ENCODE data around the gene POMT1.

The POMT1 gene

DNA sequence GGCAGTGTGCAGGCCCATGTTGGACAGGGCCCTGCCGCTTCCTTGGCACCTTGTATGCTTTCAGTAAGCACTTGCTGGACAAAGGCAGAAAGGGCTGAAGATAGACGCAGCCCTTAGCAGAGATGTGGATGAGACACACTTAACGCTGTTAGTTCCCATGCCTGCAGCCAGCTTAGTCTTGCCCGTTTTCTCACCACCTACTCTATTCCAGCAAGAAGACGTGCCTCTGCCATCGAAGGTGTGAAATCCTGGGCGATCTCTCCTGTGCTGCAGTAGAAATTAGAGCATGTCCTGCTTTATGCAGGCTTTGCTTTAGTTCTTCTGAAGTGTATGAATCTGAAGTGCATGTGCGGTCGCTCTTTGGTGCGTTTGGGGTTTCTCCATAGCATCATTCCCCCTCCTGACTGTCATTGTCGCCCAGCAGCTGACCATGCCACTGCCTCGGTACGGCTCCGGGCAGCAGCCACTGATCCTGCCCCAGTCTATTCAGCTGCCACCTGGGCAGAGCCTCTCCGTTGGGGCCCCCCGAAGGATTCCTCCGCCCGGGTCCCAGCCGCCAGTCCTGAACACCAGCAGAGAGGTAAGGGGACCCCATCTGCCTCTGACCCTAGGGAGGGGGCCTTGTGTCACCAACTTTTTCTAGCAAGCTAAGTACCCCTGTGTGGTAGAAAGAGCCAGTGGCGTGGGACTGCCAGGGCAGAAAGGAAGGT, 11.6 kb upstream of the POMT1 start:
- no peak for TF ChIP-seq EZH2phosphoT487 (conservative IDR thresholded peaks at IDR 0.05; ENCODE audit: low read length)
- TF ChIP-seq CTCF (IDR thresholded peaks at IDR 0.05; ENCODE audit: insufficient read depth, low read length, poor library complexity, severe bottlenecking), result no peak
- H3K9ac ChIP-seq (ENCODE audit: low read length), result no peak overlapping the region
- H2AFZ ChIP-seq (ENCODE audit: low read depth, low read length, severe bottlenecking), result no peak overlapping the region
- H3K36me3 ChIP-seq (ENCODE audit: low read length), result peaks cover 8% of the 10 kb centered on the region; the same call in 1 of the 2 replicates
- H3K9me3 ChIP-seq (ENCODE audit: insufficient read depth, low read length), result no peaks in the 10 kb centered on the region
- H3K4me2 ChIP-seq (ENCODE audit: low read depth, low read length, poor library complexity, severe bottlenecking), result no peak overlapping the region
- H3K9me2 ChIP-seq (replicated peaks; ENCODE audit: insufficient read depth, low read length), result no peaks in the 10 kb centered on the region
- no peak overlapping the region for H3K27ac ChIP-seq (ENCODE audit: low read depth, low read length)
- H3K79me2 ChIP-seq (ENCODE audit: insufficient read depth, low read length), result no peaks in the 10 kb centered on the region
- no peaks in the 10 kb centered on the region for H4K20me1 ChIP-seq (ENCODE audit: low read depth, low read length)
- H3K27me3 ChIP-seq (ENCODE audit: low read length), result no peaks in the 10 kb centered on the region
- no peak overlapping the region for H3K4me3 ChIP-seq (ENCODE audit: insufficient read depth, low read length, poor library complexity, severe bottlenecking)
- H3F3A ChIP-seq (ENCODE audit: insufficient read depth), result no peaks in the 10 kb centered on the region

DNA sequence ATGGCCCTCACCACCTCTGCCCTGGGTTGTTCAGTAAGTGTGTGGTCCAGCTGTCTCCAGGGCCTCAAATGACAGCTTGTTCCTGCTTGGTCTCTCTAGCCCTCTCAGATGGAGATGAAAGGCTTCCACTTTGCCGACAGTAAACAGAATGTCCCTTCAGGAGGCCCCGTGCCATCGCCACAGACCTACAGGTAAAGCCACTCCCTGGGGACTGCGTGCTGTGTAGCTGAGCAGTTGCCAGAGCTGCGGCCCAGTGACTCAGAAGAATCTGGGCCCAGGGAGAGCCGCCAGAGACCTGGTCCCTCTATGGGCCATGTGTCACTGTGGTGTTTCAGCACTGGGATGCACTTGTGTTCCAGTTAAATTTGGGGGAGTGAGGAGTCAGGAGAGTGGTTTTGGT, 10.6 kb upstream of the POMT1 start:
- Histone ChIP-seq H3K4me2 (ENCODE audit: low read depth, low read length, poor library complexity, severe bottlenecking) (no peak overlapping the region), H3K9ac (ENCODE audit: low read length) (no peak overlapping the region), H3F3A (ENCODE audit: insufficient read depth) (no peaks in the 10 kb centered on the region), H4K20me1 (ENCODE audit: low read depth, low read length) (no peaks in the 10 kb centered on the region), H3K9me2 (replicated peaks; ENCODE audit: insufficient read depth, low read length) (no peaks in the 10 kb centered on the region), H3K79me2 (ENCODE audit: insufficient read depth, low read length) (no peaks in the 10 kb centered on the region), H3K27ac (ENCODE audit: low read depth, low read length) (no peak overlapping the region), H3K27me3 (ENCODE audit: low read length) (no peaks in the 10 kb centered on the region), H3K36me3 (ENCODE audit: low read length) (peaks cover 5% of the 10 kb centered on the region; the same call in 1 of the 2 replicates), H2AFZ (ENCODE audit: low read depth, low read length, severe bottlenecking) (no peak overlapping the region), H3K9me3 (ENCODE audit: insufficient read depth, low read length) (no peaks in the 10 kb centered on the region), H3K4me3 (ENCODE audit: insufficient read depth, low read length, poor library complexity, severe bottlenecking) (no peak overlapping the region)
- TF ChIP-seq EZH2phosphoT487 (conservative IDR thresholded peaks at IDR 0.05; ENCODE audit: low read length) (no peak), CTCF (IDR thresholded peaks at IDR 0.05; ENCODE audit: insufficient read depth, low read length, poor library complexity, severe bottlenecking) (no peak)

DNA sequence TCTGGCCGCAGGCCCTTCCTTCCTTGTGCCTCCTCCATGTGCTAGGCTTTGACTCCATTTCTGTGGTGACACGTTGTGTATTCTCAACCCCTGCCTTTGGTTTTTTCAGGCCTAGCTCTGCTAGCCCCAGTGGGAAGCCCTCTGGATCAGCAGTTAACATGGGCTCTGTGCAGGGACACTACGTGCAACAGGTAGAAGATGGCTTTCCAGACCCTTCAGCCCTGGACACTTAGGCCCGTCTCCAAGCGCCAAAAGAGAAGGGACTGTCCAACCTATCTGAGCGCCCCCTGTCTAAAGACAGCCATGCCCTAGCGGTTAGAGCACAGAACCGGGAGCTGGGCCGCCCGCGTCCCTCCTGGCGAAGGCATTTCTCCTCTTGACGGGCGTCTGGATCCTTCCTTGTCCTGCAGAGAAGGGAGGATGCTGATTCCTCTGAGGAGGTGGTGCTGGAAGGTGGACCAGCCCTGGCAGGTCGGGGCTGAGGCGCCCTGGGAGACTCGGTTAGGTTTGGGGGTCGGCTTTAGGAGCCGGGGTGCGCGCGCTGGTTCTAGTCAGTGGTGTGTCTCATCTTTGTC, 8.3 kb upstream of the POMT1 start:
- TF ChIP-seq EZH2phosphoT487 (conservative IDR thresholded peaks at IDR 0.05; ENCODE audit: low read length) (no peak), CTCF (IDR thresholded peaks at IDR 0.05; ENCODE audit: insufficient read depth, low read length, poor library complexity, severe bottlenecking) (no peak)
- Histone ChIP-seq H3K27ac (ENCODE audit: low read depth, low read length) (no peak overlapping the region), H3K4me3 (ENCODE audit: insufficient read depth, low read length, poor library complexity, severe bottlenecking) (no peak overlapping the region), H3K9me2 (replicated peaks; ENCODE audit: insufficient read depth, low read length) (no peaks in the 10 kb centered on the region), H3F3A (ENCODE audit: insufficient read depth) (peaks cover 7% of the 10 kb centered on the region; the same call in 1 of the 2 replicates), H2AFZ (ENCODE audit: low read depth, low read length, severe bottlenecking) (no peak overlapping the region), H3K4me2 (ENCODE audit: low read depth, low read length, poor library complexity, severe bottlenecking) (no peak overlapping the region), H3K9me3 (ENCODE audit: insufficient read depth, low read length) (no peaks in the 10 kb centered on the region), H3K27me3 (ENCODE audit: low read length) (no peaks in the 10 kb centered on the region), H4K20me1 (ENCODE audit: low read depth, low read length) (no peaks in the 10 kb centered on the region), H3K79me2 (ENCODE audit: insufficient read depth, low read length) (no peaks in the 10 kb centered on the region), H3K36me3 (ENCODE audit: low read length) (peaks cover 5% of the 10 kb centered on the region; the same call in 1 of the 2 replicates), H3K9ac (ENCODE audit: low read length) (no peak overlapping the region)

Data from SU-DHL-6 (cell line).